NCI-H2196 treated with DMSO at 0.1 percent for 48 hours (cell line): ENCODE data around the gene CCN5.
"Not testable (repeated sequence)": the region's sequence is repeated elsewhere in the genome, so short reads cannot be mapped to it uniquely, and the experiment has no call there.

Experiments
- DNase-seq: peaks from one replicate; lab custom pipeline; 2025; ENCODE audit not compliant: unreplicated experiment; lab: John Stamatoyannopoulos, UW

Gene CCN5

DNA sequence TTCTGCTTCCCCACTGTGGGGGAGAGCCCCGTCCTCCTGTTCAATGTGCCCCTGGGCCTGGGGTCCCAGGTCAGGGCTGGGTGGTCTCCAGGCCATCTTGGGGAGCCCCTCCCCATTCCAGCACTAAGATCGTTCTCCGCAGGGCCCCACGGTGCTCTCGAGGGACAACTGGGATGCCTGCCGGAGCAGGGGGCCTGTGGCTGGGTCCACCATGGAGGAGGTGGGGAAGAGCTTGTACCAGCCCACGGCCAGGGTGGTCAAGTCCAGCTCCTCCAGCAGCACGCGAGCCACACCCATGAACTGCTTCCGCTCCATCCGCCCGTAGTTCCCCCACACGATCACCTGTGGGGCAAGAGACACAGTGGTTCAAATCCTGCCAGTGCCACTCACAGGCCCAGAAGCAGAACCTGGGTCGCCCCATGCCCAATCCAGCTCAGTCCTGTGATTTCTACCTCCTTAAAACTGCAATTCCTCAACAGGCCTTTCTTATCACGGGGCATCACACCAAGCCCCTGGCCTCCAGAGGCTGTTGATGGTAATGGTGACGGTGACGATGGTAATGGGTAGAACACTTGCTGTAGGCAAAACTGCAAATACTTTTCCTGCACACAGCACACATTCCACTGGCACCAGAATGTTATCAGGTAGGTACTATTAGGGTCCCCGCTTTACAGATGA, 41.0 kb downstream of the CCN5 start:
- no peak for DNase-seq

DNA sequence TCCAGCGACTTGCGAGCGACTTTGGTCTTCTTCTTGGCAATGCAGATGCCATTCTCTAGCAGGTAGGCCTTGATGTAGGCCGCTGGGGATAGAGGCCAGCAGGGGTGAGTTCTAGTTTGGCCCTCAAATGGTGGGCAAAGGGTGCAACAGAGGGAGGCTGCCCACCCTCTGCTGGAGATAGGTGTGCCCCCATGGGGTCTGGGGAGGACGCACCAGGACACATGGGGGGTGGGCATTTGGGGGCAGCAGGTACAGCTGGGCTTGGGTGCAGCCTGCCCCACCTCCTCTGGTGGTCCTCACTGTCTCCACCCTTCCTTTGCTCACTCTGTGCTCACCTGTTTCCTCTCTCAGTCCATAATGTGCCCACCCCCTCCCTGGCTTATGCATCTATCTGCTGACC, 41.8 kb downstream of the CCN5 start:
- DNase-seq, result no peak

DNA sequence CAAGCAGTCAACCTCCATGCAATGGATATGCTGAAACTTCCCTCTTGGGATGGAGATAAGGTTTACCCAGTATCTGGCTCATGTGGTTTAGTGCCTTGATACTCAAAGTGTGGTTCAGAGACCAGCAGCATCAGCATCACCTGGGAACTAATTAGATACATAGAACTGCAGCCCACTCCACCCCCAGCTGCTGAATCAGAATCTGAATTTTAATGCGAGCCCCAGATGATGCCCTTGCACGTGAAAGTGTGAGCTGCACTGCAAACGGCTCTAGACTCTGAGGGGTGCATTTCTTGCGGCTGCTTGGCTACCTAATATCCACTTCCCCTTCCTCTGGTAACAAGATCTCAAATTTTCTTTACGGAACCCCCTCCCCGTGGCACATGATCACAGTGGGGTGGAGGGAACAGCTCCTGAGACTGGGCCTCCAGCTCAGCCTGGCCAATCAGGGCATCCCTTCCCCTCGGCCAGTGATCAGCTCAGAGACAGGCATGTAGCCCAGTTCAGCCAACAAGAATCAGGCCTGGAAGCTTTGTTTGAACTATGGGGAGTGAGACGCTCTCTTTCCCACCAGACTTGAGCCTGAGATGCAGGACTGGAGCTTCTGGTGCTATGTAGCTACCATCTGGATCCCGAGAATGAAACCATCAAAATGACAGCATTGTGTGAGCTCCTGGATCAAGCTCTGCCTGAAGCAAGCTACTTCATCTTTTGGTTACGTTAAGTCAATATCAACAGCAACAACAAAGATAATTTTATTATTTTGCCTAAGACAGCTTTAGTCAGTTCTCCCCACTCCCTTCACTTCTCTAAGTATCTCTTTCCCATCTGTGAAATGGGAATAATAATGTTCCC, 43.3 kb downstream of the CCN5 start:
- DNase-seq, result no peak

DNA sequence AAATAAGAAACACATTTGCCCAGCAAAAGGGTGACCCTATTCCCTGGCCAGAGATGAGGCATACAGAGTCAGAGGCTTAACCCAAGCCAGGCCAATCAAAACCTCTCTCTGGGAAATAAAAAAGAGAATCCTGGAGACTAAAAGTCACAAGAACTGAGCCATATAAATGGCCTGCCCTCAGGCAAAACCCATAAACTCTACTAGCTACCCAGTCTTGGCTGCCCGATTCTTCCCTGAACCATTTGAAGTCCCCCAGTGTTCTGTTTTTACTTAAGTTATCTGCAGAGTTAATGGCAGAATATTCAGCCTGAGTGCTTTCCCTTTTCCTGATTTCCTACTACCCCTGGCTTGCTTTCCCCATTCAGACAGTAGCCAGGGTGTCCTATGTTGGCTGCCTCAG, 44.4 kb downstream of the CCN5 start:
- no peak for DNase-seq

DNA sequence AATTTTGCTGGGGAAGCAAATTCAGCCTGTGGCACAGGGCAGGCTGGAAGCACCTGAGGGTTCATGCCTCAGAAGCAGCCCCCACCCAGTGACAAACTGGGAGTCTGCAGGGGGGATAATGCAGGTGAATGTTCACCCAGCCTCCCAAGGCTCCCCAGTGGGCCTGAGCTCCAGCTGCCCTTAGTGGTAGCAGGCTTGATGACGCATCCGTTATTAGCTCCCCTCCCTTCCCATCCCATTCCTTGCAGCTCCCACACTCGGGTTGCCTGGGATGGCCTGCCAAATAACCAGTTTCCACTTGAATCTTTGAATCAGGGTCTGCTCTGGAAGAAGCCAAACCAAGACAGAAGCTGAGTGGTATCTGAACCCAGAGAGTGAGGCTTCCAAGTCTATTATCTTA, 46.3 kb downstream of the CCN5 start:
- no peak for DNase-seq

- no peak for DNase-seq
These were observed 47.4 kb downstream of the CCN5 start for GRCh38 chr20:44762466-44763140.

DNA sequence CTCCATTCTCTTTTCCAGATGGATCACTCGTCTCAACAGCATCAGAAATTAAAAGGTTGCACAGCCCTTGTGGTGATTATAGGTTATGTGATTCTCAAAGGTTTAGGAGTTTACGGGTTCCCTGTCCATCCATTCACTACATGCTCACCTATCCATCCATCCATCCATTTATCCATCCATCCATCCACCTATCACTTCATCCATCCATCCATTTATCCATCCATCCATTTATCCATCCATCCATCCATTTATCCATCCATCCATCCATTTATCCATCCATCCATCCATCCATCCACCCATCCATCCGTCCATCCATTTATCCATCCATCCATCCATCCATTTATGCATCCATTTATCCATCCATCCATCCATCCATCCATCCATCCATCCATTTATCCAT, 48.6 kb downstream of the CCN5 start:
- not testable (repeated sequence) for DNase-seq

DNA sequence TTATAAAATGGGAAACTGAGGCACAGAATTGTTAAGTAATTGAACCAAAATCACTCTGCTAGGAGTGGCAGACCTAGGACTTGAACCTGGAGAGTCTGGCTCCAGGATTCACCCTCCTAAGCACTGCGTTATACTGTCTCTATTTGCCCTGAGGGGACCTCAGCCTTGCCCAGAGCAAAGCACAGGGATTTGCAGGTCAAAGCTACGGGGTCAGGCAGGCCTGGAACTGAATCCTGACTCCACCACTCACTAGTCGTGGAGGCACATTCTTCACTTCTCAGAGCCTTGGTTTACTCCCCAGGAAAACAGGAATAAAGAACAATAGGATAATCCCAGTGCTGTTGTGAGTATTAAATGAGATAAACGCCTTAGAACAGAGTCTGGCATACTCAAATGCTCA, 49.9 kb downstream of the CCN5 start:
- no peak for DNase-seq

DNA sequence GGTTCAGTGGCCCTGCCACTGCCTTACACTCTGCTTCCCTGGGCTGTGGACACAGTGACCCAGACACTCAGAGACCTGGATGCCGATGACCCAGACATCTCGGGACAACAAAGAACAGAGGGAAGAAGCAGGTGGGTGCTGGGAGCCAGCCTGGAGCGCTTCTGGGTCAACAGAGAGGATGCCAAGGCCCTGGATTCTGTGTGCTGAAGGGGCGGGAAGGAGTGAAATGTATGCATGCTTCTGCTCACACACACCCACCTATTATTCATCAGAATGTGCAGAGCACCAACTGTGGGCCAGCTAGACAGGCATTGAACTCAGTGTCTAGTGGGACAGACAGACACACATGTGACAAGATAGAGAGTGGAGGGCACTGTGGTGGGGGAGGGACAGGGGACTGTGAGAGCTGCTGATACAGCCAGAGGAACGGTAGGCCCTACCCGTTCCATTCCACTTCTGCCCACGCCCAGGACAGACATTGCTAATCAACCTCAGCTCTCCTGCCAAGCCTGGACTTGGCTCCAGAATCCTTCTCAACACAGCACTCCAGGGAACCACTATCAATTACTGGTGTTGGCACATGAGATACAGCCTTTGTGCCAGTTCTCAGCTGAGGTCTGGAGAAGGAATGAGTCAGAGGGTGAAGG, 50.7 kb downstream of the CCN5 start:
- DNase-seq, result peak; percentile 75

DNA sequence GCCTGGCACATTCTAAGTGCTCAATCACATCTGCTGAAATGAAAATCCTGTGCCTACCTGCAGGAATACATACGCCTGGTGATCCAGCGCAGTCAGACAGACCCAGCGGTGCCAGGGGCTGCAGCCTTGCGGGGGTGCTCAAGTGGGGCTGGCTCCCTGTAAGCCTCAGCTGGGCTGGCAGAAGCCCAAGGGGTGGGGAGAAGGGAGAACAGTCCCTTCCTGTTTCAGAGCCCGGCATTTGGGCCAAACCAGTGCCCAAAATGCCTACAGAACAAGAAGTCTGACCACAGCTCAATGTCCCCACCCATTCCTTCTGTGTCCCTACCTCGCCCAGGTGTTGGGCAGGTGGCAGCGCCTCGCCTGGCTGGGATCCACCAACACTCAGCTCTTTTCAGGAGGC, 53.1 kb downstream of the CCN5 start:
- no peak for DNase-seq

DNA sequence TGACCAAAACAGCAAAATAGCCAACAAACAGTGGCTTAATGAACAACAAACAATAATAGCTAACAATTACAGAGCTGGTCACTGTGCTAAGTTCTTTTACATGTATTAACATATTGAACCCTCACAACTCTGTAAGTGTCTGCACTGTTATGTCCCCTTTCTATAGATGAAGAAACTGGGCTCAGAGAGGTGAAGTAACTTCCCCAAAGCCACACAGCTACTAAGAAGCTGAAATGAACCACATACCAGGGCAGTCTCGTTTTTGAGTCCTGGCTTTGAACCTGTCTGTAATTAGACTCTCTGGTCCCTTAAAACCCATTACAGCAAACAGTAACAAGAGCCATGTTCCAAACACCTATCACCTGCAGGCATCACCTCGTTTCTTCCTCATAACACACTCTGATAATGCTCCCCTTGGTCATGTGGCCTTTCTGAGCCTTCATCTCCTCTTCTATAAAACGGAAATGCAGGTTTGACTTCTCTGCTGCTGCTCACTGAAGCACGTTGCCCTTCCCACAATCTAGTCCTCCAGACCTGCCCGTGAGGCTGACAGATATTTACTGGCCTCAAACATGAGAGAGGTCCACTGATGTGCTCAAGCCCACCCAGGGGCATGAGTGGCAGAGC, 53.8 kb downstream of the CCN5 start:
- DNase-seq, result no peak

GRCh38 chr20:44769481-44769863, 54.3 kb downstream of the CCN5 start:
- no peak for DNase-seq

- DNase-seq, result no peak
These were observed 55.5 kb downstream of the CCN5 start for GRCh38 chr20:44770484-44771171.

- DNase-seq, result no peak
These were observed 56.0 kb downstream of the CCN5 start for GRCh38 chr20:44771172-44771535.

DNA sequence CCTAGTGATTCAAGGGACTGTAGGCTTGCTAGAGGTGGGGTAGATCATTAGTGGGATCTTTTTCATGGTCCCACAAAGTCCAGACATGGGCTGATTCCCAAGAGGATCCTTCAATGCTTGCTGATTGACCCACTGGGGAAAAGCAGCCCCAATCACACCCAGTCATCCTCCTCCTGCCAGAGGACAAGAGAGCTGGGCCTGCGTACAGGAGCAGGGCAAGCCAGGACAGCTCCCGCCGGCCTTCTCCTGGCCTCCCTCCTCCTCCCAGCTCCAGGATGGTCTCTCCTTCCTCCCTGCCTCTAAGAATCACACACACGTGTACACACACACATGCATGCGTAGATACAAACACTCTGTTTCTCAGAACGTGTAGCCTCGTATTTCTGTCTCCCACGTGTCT, 57.5 kb downstream of the CCN5 start:
- no peak for DNase-seq

DNA sequence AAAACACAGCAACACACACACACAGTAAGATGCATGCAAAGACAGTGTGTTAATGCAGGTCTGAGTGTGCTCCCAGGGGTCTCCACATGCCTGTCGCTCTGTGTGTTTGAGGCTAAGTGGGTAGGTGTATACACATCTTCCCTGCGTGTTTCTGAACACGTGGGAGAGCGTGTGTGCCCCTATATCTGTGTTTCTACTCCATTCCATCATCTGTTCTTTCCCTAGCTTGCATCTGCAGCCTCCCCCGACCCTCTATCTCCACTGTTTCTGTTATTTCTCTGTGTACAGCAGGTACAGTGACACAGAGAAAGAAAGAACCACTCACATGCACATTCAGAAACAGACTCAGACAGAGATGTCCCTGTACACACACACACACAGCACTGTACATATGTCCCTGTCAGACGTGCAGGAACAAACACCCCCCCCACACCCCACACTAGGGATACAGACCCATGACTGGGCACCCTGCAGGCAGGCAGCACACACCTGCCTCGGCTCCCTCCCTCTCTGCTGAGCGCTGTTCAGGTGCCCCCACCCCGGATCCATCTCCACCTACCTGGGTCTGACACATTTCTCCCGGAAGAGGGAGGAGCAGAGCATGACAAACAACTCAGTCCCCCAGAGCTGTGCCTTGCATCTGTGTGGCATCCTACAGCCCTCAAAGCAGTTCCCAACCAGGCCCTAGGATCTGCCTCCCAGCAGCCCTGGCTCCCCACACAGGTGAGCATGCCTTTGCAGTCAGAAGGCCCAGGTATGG, 58.1 kb downstream of the CCN5 start:
- DNase-seq, result no peak

DNA sequence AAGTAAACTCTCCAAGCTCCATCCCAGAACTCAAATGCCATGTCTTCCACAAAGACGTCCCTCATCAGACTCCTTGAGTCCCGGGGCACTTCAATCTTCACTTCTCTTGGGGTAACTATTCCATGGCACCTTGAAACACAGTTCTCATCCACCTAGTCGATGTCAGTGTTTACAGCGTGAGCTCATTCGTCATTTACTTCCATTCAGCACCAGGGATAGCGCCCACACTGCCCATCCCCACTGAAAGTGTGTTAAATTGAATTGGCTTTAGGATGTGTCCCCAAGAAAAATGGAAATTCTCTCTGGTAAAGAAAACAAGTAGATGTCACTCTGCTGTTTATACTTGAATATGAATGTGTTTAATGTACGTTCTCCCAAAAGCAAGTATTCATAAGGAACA, 61.8 kb downstream of the CCN5 start:
- DNase-seq, result no peak
